ENCODE measurements around the gene MED7.

The MED7 gene

DNA sequence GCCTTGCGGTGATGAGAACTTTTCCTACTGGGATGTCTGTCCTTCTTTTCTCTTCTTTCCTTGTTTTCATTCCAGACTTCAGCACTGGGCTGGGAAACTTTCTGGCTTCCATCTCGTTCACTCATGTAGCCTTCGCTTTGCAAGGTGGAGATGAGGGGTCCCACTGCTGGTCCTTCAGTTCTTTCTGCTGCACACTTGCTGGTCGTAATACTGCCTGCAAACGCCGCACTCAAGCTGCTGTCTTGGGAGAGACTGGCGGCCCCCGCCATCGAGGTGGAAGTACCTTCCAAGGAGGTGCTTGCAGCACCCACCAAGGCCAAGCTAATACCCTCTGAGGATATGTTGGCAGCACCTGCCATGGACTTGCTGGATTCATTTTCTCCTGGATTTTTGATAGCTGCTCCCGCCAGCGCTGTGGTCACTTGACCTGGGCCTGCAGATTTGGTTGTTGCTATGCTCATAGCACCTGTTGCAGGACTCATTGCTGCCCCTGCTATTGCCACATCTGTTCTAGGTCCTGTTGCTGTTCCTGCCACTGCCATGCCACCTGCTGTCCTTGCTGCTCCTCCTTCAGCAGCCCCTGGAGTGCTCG is 20.4 kb upstream of the MED7 start:
- no peak for DNase-seq

GRCh38 chr5:157161996-157162395 is 19.3 kb upstream of the MED7 start:
- DNase-seq, result no peak

DNA sequence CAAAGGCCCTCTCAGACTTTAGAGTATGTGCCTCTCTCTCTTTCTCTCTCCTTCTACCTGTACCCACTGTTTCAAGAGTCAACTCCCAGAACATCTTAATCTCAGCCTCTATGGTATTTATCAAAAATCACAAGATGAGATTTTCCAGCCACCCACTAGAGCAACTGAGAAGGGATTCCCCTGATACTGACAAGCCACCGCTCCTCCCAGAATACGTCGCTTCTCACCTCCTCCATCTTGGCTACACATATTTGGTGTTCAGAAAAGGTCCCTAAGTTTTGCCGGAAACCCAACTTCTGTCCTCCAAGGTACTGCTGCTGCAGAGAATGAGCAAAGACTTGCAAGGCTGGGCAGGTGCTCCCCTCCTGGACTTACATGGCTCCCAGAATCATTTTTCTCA is 17.3 kb upstream of the MED7 start:
- DNase-seq, result no peak

- no peak for DNase-seq
Measured at GRCh38 chr5:157159209-157159751, 16.6 kb upstream of the MED7 start.

DNA sequence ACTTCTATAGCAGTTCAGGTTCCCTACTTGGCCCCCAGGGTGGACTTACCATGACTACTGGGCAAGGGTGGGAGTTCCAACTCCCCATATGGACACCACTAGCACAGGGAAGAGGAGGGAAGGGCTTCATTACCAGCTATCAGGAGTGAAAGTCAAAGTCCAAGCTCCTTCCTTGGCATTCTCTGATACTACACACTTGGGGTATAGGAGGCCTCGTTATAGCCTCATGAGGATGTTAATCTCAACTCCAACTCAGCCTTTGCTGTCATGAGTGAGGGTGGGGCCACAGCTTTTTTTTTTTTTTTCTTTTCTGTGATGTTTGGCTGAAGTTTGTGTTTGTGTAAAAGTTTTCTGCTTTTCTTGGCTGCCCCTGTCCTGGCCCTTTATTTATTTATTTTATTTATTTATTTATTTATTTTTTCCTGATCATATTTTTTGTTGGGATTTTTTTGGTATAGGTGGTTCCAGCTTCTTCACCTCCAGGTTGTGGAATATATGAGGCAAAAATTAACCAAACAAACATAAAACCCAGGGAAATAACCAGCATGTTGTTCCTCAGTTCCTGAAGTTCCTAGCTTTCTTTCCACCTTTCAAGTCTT is 14.7 kb upstream of the MED7 start:
- no peak for DNase-seq

GRCh38 chr5:157155297-157155696 is 12.6 kb upstream of the MED7 start:
- DNase-seq, result no peak

- DNase-seq, result no peak
Measured at GRCh38 chr5:157150995-157151394, 8.3 kb upstream of the MED7 start.

DNA sequence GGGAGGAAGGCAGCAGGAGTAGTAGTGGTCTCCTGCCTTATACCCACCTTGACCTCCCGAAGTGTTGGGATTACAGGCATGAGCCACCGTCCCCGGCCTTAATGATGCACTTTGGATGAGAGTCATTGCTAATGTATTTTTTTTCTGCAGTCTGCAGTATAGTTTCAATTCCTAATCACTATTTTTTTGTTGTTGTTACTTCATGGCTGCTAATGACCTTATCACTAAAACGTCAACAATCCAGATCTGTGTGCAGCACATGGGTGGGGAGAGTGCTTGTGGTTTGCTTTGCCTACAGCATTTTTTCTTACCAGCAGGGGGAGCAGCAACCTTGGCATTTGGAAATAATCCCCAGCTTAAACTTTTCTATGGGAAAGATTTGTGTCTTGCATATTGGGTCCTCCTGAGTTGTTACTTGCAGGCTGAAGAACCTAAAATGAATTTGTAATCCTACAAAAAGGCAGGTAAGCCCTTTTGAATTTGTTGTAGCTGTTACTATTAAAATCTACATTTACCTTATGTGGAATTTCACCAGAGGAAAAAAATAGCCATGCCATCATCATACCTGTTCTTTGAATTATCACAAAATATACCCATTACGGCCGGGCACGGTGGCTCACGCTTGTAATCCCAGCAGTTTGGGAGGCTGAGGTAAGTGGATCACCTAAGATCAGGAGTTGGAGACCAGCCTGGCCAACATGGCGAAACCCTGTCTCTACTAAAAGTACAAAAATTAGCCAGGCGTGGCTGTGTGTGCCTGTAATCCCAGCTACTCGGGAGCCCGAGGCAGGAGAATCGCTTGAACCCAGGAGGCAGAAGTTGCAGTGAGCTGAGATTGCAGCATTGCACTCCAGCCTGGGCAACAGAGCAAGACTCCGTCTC is 6.3 kb upstream of the MED7 start:
- no peak for DNase-seq

- no peak for DNase-seq
Measured at GRCh38 chr5:157143127-157143971, 684 bp upstream of the MED7 start.

DNA sequence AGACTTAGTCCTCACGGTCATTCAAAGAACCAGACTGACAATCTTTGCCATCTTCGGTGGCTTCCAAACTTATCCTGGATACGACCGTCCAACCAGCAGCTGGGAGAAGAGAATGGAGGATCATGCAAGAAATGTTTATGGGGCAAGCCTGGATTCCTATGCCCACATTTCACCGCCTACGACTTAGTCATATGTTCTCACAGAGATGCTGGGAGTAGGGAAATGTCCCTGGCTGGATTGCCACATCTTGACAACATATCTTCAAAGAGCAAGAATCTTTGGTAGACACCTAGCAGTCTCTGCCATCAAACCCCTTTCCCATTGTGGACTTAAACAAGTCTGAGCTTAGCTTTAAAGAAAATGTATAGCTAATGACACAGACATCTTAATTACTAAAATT is 5.0 kb downstream of the MED7 start:
- DNase-seq, result no peak

- DNase-seq, result no peak
Measured at GRCh38 chr5:157132281-157132612, 10.4 kb downstream of the MED7 start.

DNA sequence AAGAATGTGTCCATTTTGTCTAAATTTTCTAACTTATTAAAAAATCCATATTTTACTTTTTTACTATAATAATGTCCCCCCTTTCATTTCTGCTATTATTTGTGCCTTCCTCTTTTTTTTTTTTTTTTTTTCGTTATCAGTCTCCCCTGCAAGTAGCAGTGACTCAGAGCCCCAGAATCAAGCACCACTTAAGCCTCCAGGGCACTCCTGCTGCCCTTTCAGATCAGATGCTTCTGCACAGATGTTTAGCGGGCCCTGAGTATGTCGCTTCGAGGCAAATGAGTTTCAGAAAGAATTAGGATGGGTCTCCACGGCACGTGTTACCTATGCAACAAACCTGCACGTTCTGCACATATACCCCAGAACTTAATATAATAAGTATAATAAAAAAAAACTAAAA is 11.7 kb downstream of the MED7 start:
- no peak for DNase-seq

GRCh38 chr5:157121709-157122108 is 21.0 kb downstream of the MED7 start:
- no peak for DNase-seq

- no peak for DNase-seq
Measured at GRCh38 chr5:157120102-157120501, 22.6 kb downstream of the MED7 start.

DNA sequence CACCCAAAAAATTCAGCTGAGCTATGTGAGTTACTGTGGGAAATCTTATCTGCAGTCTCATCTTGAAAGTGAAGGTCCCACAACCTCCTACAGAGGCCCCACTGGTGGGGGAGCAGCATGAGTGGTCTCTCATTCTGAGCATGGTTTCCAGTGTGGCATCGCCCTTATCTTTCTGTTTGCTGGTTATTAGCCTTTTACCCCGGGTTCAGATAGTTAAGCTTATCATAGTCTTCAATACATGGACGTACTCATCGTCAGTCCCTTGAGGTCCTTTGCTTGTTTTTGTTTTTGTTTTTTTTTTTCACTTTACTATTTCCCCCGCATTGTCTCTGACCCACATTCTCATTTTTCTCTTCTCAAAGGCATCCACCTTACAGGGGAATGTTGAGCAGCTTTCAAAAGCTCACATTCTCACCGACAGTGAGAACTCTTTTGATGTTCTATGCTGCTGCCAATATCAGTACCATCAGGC is 26.1 kb downstream of the MED7 start:
- no peak for DNase-seq

- no peak for DNase-seq
Measured at GRCh38 chr5:157115502-157115901, 27.2 kb downstream of the MED7 start.

- no peak for DNase-seq
Measured at GRCh38 chr5:157115012-157115411, 27.7 kb downstream of the MED7 start.

DNA sequence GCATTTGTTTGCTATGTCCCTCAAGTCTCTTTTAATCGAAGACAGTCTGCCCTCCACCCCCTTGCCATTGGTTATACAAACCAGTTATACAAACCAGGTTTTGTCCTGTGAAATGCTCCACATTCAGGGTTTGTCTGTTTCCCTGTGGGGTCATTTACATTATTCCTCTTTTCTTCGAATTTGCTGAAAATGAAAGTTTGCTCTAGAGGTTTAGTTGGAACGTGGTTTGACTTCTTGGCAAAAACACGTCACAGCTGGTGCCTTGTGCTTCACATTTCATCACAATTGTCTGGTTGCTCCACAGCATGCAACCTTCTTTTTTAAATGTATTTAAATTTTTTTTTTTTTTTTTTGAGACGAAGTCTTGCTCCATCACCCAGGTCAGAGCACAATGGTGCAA is 29.7 kb downstream of the MED7 start:
- no peak for DNase-seq

DNA sequence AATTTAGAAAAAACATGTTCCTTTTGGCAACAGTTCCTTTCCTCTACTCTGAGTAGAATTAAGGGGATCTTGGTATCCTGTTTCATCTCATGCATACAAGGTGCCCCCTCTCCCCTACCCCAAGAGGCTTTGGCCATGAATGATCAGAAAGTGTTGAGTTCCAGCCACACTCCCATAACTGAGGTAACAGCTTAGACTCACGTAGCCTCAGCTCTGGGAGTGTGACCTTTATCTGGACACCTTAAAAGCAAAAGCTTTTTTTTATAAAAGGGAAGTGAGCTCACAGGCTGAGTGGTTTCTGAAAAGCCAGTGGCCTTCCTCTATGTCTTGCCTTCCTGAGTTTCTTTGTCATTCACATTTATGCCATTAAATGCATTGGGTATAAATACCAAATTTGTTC is 32.9 kb downstream of the MED7 start:
- no peak for DNase-seq

DNA sequence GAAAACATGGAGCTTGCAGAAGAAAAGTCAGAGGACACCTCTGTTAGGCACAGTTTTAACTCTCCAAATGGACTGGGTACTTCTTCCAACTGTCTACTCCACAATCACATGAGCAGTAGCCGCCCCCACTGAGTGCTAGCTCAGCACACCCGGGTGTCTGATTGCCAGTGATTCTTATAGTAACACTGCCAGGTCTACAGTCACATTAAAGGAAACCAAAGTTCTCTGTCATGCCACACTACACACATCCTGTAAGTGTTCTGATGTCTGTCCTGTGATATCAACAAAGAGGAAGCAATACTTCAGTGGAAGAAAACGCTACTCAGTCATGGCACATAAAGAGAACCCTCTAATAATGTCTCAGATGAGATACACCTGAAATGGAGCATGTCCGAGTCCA is 33.7 kb downstream of the MED7 start, which contains the start of gene HAVCR2:
TSS of gene HAVCR2 (minus strand) at position 69 of the 400 bp plus-strand sequence. CDS start at position 8, 61 bp downstream.
- DNase-seq, result peak; percentile 22

DNA sequence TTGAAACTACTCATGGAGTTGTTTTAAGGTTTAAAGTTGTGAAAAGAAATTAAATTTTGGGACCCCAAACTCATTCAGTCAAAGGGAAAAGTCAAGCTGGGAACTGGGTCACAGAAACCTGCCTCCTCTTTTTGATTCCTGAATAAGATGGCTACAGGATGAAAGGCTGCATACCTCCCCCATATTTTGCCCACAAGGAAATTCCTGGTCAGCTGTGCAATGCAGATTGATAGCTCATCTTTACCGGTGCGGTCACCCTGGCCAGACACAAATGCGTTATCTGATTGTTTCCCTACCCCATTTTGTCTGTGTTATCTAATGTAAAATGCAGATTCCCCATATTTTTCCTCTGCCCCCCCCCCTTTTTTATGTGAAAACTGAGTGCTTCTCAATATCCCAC is 35.2 kb downstream of the MED7 start:
- no peak for DNase-seq

DNA sequence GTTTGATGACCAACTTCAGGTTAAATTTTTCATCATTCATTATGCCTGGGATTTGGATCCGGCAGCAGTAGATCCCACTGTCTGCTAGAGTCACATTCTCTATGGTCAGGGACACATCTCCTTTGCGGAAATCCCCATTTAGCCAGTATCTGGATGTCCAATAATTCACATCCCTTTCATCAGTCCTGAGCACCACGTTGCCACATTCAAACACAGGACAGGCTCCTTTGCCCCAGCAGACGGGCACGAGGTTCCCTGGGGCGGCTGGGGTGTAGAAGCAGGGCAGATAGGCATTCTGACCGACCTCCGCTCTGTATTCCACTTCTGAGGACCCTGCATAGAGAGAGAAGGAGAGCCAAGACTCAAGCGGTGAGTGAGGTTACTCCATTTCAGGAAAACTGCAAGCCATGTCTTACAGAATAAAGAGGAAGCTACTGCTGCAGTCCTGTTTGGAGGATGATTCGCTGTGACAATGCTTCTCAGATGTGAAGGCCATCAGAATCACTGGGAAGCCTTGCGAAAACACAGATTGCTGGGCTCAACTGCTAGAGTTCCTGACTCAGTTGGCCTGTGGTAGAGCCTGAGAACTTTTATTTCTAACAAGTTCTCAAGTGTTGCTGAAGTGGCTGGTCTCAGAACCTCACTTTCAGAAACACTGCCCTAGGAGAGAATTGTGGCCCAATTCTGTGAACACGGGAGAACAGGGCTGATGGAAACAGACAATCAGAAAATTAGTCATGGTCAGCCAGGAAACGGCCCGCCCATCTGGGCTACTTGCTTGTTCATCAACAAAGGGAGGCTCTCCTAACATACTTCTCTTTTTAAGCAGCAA is 35.8 kb downstream of the MED7 start:
- no peak for DNase-seq

All from NCI-H187 treated with DMSO at 0.1 percent for 48 hours (cell line).